Lower leg skin (tissue), 3 donors: ENCODE measurements around the gene IQCF5.

Experiments used
- POLR2A ChIP-seq, 2 donors: fragments of 450-650 bp; IDR thresholded peaks; one replicate each; pipeline ENCODE4 v1.6.1; 2016 to 2017; ENCODE audit warnings: antibody characterized with exemption in 2 of 2, mild to moderate bottlenecking in 1 of 2, moderate library complexity in 1 of 2
- TF ChIP-seq, protein P1 (sequence below), 3 donors: fragments of 450-650 bp; IDR thresholded peaks; one replicate each; pipeline ENCODE4 v1.5.1; 2016; ENCODE audit warnings: antibody characterized with exemption in 3 of 3, mild to moderate bottlenecking in 3 of 3, moderate library complexity in 2 of 3

DNA sequence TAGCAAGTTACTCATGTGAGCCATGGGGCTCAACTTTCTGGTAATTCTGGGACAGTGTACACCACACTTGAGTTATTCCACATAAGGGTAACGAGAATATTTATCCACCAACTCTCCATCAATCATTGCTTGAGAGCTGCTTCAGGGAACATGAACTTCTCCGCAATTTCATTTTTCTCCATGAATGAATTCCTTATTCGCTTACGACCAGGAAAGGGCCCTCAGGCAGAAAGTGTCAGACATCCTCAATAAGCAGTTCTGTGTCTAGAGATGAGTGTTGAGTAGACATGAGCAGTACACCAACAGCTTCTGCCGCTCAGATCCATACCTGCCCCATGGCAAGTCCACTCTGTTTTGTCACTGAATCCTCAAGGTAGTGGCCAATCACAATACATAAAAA, 38.8 kb downstream of the IQCF5 start:
- no peak for TF ChIP-seq POLR2A (IDR thresholded peaks at IDR 0.05)
- TF ChIP-seq, protein P1, sequence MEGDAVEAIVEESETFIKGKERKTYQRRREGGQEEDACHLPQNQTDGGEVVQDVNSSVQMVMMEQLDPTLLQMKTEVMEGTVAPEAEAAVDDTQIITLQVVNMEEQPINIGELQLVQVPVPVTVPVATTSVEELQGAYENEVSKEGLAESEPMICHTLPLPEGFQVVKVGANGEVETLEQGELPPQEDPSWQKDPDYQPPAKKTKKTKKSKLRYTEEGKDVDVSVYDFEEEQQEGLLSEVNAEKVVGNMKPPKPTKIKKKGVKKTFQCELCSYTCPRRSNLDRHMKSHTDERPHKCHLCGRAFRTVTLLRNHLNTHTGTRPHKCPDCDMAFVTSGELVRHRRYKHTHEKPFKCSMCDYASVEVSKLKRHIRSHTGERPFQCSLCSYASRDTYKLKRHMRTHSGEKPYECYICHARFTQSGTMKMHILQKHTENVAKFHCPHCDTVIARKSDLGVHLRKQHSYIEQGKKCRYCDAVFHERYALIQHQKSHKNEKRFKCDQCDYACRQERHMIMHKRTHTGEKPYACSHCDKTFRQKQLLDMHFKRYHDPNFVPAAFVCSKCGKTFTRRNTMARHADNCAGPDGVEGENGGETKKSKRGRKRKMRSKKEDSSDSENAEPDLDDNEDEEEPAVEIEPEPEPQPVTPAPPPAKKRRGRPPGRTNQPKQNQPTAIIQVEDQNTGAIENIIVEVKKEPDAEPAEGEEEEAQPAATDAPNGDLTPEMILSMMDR (IDR thresholded peaks at IDR 0.05): no peak
